HG03521 (cell line): ENCODE measurements around the gene ARL15.
"Not testable (repeated sequence)": the region's sequence is repeated elsewhere in the genome, so short reads cannot be mapped to it uniquely, and the experiment has no call there.

ENCODE experiments used
- ATAC-seq: cut with Tn5 transposase; IDR thresholded peaks from one replicate; pipeline ENCODE4 v1.9.1; 2021; ENCODE audit warnings: mild to moderate bottlenecking, moderate library complexity; ENCODE audit not compliant: unreplicated experiment

ARL15 gene

DNA sequence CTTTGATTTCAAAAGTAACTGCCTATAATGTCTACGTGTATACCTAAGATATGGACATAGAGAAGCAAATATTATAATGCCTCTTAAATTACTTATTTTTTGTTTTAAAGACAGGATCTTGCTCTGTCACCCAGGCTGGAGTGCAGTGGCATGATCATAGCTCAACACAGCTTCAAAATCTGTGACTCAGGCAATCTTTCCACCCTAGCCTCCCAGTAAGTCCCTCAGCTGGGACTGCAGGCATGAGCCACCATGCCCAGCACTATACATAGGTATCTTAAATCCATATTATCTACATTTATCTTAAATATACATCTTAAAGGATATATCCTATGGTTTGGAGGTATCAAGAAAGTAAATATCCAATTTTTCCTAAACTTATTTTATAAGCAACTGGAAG lies 261.2 kb downstream of the ARL15 start:
- ATAC-seq = no peak

DNA sequence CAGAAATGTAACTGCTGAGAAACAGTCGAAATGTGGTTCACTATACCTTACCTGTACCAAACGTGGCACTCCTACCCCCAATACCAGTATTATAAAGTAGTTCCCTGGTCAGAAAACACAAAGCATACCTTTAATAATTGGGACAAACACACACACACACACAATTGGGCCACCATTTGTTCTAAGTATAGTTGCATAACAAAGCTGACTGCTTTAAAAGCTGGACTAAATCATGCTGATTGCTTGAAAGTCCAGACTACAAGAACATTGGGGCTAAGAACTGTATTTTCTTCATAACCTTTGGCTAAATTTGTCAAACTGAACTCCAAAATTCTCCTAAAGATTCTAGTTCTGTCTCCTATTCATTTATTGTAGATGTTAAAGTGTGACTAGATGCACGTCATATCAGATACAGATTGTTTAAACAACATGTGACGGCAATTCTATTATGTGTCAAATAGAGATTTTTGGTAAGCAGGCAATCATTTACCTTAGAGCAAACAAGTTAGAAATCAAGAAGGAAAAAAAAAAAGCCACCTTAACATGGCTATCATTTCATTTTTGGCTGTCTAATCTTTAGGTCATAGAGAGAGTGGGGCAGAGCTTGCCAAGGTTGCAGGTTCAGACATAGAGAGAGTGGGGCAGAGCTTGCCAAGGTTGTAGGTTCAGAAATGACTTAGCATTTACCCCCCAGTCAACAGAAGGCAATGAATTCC lies 265.1 kb downstream of the ARL15 start:
- no peak for ATAC-seq

DNA sequence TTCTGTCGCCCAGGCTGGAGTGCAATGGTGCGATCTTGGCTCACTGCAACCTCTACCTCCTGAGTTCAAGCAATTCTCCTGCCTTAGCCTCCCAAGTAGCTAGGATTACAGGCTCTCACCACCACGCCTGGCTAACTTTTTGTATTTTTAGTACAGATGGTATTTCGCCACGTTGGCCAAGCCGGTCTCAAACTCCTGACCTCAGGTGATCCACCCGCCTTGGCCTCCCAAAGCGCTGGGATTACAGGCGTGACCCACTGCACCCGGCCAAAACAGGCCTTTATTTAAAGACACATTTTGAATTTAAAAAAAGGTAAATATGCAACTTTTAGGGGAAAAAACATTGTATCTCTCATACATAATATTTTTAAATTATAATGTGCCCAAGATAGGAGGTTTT lies 266.1 kb downstream of the ARL15 start:
- ATAC-seq = not testable (repeated sequence)

DNA sequence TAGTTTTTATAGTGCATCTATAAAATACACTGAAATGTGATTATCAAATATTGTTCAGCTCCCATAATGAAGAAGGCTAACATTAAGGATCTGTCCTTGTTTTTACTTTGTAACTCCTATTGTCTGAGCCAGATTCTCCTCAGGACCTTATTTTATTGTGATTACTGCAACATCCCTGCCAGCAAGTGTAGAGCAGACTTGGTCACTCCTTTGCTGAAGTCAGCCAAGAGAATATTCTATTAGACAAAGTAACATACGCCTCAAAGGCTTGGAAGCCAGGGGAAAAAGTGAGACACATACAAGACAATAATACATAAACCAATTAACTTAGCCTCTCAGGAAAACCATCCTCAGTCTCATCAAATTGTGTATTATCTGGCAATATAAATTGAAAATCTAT lies 269.6 kb downstream of the ARL15 start:
- ATAC-seq = no peak

DNA sequence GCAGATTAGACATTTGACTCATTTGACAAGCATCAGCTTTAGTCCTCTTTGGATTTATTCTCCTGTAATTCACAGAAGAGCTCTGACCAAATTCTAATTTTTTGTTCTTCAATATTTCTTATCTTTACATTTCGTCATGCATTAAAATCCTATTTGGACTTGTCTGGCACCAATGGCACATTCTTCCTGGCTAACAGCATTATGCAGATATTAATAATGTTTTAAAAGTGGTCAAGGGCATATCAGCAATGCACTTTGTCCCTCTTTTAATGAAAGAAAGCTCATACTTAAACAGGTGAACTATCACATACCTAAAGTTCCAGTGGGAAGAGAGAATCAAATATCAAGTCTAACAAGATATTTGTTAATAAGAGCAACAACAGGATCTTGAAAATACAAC lies 270.4 kb downstream of the ARL15 start:
- ATAC-seq = no peak

DNA sequence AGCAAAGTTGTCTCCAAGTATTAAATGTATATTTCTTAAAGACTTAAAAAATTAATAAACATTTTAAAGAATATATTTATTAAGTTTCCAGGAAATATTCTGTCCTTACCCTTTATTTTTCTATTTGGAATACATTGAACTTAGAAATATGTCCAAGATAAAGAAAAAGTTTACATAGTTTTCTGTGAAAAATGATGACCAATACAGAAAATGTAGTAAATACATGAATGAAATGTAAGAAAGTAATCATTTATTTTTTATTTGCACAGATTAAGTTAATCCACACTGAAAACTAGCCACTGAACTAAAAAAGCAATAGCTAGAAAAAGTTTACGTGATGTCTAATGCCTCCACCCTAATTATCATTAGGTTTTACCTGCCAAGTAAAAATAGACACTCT lies 273.2 kb downstream of the ARL15 start:
- ATAC-seq = no peak

DNA sequence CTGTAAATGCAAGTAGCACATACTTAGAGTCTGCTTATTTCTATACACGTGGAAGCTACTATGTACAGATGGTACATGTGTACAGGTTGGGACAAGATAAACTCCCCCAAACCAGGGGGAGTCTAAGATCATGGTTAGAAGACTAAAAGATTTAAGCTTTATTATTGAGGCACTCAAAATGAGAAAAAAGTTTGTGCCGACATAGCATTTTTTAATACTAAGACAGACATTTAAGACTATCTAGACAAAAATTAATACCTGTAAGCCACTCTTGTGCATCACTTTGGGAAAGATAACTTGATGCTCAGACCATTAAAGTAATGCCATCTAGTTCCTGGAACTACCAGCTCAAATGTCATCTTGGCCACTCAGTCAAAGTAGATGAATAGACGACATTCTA lies 279.4 kb downstream of the ARL15 start:
- no peak for ATAC-seq

DNA sequence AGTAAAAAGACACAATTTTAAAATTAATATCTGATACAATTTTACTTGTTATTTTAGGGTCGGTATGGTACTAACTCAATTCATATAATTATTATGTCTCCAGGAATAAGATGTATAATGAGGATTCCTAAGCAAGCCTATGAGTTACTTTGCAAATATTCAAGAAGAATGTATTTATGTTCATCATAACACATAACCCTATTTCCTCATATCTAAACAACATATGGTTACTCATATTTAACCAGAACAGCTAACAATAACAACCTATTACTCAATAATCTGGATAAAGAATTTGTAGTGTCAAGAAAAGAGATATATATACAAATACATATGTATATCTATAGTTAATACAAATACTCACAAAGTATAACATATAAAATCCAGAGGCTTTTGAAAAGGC lies 285.9 kb downstream of the ARL15 start:
- ATAC-seq = no peak

DNA sequence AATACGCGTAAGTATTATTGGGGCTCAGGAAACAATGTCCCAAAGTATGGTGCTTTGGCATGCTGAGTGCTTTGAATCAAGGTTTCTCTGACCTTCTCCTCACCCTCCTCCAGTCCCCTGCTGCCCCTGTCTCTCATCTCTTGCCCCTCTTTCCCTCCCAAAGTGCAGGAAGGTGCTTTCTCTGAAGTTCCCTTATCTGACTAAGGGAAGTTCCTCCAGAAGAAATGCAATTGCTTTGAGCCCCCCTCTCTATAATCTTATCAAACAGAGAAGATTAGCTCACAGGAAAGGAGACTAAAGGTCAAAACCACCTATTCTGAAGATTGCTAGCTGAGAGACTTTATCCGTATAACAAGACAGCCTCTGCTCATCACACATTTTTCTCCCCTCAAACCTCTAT lies 288.1 kb downstream of the ARL15 start:
- no peak for ATAC-seq

DNA sequence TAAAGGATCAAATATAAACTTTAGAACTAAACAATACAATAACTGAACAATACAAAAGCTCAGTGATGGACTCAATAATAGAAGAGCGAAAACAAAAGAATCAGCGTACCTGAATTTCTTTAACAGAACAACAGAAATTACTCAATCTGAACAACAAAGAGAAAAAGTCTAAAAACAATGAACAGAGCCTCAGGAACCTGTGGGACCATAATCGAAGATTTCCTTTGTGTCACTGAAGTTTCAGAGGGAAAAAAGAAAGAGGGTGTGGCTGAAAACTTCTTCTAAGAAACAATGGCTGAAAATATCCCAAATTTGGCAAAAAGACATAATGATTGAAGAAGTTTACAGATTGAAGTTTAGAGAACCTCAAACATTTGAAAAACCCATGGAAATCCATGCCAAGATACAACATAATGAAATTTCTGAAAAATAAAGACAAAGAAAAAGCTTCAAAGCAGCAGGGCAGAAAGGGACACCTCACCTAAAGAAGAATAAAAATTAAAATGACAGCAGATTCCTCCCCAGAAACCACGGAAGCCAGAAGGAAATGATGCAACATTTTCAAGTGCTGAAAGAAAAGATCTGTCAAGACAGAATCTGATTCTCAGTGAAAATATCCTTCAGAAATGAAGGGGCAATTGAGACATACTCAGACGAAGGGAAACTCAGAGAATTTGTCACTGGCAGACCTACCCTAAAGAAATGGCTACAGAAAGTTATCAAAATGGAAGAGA lies 288.8 kb downstream of the ARL15 start:
- no peak for ATAC-seq

DNA sequence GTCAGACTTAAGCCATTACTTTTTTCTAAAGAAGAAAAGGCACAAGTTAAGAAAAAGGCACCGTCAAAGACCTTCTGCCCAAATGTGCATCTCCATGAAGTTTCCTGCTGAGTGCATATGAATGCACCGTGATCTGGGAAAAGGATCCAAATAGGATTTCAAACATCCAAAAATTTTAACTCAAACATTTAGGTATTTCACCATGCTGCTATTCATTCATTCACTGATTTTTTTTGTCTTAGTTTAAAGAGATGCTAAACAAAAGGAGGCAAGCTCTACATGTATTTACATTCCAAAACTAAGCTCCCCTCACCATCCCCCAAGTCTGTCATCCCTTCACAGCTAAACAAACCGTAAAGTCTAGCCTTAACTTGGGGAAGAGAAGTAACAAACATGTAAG lies 291.9 kb downstream of the ARL15 start:
- ATAC-seq = no peak

DNA sequence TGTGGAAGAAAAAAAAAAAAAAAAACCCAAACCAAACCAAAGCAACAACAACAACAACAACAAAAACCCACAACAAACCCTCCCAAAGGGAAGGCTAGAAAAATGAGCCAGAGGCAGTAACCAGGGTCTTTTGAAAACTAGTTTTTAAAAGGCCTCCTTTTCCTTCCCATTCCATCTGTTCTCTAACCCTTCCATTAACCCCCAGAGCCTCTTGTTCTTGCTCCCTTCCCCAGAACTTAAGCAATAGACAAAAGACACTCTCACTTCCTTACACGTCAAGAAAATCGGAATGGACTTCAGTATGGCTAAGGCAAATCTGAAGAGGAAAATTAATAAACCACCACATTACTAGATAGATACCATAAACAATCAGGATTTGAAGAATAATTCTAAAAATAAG lies 292.8 kb downstream of the ARL15 start:
- no peak for ATAC-seq

DNA sequence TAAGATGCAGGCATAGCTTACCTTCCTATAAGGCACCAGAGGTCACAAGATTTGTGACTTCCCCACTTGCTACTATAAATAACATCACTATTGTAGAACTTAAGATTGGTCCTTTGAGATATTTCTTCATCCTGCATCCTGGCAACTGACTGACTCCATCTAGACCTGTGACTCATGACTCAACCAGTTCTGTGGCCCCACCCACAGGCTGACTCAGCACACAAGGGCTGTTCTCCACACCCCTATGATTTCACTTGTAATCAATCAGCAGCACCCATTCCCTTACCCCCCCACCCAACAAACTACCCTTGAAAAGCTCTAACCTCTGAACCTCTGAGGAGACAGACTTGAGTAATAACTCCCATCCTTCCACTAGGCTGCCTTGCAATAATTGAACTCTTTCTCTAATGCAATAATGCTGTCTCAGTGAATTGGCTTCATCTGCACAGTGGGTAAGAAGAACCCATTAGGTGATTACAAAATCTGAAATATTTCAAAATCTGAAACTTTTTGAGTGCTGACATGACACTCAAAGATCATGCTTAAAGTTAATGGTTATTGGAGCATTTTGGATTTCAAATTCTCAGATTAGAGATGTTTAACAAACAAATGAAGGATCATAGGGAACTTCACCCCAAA lies 296.7 kb downstream of the ARL15 start:
- ATAC-seq = no peak

DNA sequence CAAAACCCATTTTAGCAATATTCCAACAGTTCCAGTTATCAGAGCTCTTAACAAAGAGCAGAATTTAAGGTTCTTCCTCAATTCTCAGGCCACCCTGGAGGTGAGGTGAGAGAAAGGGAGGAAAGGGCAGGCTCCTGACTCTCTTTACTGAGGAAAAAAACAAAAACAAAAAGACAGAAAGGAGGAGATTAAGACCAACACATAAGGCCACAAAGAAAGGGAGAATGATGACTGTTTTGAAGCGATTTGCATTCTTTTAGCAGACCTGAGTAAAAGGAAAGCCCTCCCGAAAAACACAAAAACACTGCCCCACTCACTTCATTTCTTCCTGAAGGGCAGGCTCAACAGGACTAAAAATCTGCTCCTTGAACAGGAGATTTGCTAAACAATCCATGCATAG lies 300.5 kb downstream of the ARL15 start:
- ATAC-seq = no peak

DNA sequence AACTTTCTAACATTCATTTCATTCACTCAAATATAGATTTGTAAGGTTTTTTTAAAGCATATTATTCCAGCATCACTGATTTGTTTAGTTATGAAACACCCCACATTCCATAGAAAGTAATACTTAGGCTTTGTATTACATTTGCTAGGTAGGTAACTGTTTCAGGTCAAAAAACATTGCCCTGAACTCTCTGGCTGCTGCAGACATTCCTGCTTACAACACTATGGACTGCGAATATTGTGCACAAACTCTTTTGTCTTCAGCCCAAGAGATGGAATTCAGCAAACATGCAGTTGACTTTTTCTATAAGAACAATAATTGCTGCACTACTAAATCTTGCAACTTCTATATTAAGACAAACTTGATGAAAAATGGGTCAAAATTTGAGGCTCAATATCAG lies 301.0 kb downstream of the ARL15 start:
- ATAC-seq = no peak

DNA sequence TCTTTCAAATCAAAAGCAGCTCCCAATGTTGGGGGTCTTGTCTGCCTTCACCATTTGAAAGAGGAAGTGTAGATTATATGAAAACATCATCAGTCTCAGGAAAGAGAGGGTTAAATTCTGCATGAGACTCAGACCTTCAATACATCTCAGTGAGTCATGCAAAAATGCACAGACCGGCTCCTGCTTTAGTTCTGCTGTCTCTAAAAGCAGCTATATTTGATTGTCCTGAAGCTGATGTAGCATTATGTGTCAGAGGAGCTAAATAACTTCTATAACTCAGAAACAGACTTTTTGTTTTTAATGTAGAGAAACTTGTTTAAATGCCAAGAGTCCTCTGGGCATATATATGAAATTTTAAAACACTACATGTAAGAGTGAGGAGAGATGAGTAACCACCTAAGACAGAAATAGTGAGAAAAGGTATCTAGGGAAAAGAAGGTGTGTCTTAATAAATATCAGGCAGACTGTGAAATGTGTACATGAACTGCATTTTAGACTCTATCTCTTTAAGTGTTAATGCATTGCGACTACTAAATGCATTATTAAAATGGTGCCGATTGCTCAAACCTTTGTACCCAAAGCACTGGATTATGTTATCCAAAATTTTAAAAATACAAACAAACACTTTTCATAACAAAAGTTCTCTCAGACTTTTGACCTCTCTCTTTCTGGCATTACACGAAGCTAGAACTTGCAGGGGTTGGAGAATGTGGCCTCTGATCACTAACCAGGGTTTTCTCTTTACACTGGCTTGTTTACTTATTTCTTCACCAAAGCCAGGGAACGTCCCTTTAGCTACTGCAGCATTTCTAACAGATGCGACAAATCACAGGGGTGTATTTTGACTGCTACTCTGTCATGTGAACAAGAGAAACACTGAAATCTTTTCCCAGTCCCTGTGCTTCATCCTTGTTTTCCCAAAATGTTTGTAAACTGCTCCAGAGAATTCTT lies 302.3 kb downstream of the ARL15 start:
- ATAC-seq = no peak

DNA sequence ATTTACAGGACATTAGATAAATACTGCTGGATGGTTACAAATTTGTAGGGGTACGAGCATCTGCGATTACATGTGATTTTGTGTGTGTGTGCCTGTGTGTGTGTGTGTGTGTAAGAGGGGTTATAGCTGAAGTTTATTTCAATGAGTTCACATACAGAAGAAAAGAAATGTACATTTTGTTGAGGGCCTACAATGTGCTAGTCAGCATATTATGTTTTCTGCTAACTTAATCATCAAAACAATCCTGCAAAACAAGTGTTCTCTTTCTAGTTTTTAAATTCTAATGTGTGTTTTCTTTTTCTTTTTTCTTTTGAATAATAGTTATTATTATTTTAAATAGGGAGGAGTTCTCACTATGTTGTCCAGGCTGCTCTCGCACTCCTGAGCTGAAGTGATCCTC lies 305.7 kb downstream of the ARL15 start:
- ATAC-seq = no peak

DNA sequence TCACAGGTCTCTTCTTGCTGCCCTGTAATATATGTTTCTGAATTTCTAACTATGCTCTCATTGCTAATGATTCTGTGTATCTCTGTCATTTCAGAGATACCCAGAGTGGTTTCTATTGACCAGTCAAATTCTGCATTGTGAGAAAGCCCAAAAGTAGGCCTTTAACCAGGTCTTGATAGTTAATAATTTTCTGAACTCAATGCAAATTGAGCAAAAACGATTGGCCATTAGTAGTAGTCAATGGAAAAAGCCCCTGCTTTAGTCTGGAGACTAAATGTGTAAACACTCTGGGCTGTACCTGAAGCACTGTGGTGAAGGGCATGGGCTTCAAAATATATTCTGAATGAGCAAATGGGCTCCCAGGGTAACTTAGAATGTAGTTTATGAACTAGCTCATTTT lies 307.6 kb downstream of the ARL15 start:
- no peak for ATAC-seq

DNA sequence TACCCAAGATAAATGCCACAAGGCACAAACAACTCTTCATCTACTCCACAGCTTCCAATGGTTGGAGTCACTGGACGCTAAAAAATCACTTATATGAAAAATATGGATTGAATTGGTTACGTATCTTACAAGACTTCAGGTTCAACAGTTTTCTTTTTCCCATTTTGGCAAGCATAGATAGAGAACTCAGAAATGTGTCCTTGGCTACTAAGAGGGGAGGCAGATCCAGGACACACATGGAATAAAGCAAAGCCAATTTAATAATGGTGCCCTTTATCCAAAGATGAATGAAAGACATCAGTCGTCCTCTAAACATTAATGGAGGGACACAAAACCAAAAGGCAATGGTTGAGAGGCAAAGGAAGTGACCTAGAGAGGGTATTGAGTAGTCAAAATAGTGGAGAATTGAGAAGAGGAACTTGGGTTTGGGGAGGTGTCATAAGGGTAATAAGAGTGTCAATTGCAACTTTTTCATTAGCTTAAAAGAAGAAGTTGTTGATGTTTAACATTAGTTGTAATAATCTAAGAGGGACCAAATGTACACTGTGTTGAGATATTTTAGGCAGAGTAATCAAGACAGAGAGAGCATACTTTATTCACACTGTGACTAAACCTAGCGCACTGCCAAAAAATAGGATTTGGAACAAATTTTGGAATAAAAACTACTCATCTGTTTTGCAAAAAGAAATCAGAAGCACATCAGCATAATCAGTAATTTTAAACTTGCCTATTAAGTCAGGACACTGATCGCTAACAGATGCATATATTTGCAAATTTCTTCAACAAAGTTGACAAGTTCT lies 308.2 kb downstream of the ARL15 start:
- ATAC-seq = no peak

DNA sequence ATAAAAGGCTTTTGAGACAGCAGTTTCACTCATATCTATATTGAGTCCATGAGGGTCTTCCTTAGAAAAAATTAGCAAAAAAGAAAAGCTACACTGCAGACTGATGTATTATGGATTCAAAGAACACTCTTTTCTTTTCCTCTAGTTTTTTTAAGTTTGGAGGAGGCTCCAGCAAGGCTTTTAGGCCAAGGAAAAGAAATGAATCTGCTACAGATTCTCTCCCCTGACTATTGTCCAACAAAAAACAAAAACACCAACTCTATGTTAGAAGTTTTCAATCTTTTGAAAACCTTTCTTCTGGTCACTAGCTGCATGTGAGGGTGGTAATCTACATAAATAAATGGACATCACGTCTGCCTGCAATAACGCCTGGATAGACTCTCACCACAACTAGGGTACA lies 310.4 kb downstream of the ARL15 start:
- ATAC-seq = no peak
